Epidermal melanocyte (primary cell): ENCODE results near the gene PLD2.

Source experiments
- DNase-seq: peaks from one replicate; pipeline ENCODE4 v3.0.0; 2011; ENCODE audit warnings: low spot score; ENCODE audit not compliant: insufficient read length

PLD2 gene

DNA sequence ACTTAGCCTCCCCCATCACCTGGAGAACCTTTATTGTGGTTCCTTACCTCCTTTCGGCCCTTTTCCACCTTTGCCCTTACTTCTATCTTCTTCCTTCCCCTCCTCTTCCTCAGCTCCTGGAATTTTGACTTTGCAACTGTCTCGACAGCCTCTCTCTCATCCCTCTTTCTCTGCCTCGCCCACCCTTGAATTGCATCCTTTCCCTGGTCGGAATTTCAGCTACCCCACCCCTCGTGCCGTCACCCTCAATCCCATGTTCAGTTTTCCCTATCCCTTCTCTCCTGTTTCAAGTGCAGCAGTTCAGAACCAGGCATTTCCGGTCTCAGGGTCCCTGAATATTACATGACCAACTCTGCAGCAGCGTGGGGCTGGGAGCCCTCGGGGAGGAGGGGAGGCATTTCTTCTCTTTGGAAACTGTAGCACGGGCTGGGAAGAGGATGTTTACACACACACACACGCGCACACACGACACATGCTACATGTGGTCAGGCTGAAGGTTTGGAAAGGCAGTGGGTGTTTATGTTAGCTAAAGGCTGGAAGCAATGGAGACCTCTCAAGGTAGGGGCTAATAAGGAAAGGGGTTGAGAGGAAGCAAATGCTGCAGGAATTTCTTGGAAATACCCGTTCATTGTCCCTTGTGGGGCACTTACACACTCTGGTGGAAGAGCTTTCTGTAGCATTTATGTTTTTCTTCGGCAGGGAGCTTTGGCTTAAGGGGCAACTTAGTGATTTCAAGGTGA lies 27.2 kb downstream of the PLD2 start:
- DNase-seq, result no peak

DNA sequence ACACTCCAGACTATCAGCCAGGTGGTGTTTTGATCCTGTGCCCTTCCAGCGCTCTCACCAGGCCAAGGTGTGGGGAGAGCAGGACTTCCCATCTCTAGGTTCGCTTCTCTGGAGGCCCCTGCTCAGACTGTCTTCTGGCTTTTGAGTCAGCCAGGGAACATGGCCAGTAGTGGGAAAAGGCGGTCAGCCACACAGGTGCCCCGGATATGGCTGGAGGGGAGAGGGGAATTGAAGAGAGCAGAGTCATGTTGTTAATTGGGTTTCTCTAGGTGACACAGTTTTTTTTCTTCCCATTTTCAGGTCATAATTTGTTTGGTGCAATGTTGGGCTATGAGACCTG lies 27.7 kb downstream of the PLD2 start:
- DNase-seq, result no peak

DNA sequence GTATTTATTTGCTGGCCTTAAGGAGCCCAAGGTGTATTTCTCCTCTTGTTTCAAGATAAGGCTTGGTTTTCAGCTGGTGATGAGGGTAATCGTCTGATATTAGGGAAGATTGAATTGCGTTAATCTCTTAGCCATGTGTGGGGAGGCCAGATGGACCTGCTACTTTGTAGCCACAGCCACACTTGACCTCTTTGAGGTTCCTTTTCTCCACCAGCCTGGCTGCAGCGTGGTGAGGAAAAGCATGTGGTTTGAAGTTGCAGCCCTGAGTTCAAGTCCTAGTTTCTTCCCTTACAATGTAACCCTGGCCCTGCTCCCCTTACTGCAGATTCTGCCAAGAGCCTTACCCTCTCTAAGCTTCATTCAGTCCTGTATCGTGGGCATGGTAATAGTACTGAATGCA lies 29.3 kb downstream of the PLD2 start:
- DNase-seq, result no peak

DNA sequence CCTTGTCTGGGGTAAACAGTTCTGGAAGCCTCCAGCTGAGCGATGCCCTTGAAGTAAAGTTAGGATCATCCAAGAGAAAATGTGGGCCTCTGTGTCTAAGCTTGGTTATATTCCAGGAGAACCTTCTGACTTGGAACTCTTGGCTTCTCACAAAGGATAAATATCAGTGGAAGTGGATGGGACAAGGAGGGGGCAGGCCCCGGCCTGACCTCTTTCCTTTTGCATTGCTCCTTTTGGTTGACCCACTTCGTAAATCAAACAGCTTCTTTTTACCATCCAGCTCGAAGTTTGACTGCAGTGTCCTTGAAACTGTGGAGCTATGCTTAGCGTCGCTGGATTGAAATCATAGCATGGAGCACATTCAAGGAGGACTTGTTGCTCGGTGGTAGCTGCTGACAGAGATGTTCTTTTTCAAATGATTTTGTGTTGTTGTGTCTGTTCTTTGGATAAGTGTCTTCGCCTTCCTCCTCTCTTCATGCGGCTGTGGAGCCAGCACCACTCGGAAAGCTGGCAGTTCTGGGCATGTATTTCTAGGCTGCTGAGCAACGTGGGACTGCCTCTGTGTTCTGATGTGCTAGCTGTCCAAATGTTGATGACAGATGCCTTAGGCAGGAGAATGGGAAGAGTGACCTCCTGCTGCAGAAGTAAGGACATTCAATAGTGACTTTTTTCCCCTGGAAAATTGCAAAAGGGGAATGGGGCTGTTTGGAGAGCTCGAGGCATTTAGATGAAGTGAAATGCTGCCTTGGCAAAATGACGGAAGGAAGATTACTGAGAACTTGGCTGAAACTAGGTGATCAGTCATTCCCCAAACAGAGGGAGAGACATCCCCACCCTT lies 30.7 kb downstream of the PLD2 start:
- DNase-seq, result no peak

DNA sequence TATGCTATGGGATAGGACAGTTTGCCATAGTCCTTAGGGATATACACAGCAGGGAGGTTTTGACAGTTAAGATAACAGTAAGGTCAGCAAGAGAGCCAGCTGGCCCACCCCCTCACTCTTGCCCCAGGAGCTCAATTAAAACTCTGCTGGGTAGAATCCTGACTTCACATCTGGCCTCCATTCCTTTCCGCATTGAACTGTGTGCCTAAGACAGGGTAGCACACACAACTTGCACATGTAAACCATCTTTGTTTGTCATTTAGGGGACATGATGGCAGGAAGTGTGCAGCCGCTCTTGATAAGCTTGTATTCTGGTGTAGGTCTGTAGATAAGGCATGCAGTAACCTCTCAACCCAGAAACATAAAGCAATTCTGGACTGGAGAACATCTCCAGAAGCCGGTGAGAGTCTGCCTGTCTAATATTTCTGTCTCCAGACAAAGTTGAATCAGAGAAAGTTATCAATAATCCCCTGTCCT lies 31.4 kb downstream of the PLD2 start:
- no peak for DNase-seq

DNA sequence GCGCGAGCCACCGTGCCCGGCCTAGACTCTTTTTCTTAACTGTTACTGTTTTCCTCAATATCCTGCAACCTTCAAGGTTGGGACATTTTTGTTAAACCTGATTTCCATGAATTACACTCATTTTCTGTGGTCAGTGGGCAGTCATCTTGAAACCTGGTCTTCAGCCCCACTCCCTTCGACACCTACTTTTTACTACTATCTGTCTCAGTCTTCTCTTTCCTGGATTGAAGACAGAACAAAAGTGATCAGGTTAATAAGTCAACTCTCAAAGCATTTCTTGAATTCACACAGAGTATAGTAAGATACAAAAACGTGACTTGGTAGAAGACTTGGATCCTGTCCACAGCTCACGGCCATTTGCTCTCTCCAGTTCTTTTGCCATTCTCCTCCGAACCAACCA lies 32.3 kb downstream of the PLD2 start:
- DNase-seq, result no peak

DNA sequence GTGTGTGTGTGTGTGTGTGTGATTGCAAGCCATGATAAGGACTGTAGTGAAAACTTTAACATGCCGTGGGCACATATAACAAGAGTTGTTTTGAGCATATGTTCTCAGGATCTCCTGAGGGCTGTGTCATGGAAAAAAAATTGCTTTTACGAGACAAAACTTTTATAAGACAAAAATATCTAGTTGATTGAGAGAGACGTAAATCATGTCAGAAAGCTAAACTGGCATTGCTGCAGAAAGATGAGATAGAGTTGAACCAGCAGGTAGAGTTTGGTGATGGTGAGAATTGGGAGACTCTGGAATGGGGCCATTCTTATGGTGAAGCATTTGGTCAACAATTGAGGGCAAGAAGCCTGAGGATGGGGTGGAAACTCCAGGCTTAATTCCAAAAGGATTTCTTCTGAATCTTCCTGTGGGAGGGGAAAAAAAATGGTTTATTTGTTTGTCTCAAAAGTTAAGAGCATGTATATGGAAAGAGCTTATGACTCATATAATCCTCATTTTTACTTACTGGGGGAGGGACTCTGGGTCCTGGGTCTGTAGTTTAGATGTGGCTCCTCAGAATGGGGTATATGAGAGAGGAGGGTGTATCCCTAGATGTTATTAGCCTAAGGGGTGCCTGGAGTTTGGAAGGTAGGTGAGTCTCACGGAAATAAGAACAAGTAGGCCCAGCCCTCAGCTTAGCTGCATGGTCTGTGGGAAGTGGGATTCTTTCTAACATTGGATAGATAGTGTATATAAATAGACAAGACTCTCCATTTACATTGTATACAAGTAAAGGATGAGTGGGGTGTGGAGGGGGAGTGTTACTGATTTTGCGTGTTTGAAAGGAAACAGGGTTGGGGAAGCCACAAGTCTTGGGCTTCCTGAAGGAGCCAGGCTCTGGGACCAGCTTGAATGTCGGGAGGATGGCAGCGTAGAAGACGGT lies 33.3 kb downstream of the PLD2 start:
- no peak for DNase-seq

DNA sequence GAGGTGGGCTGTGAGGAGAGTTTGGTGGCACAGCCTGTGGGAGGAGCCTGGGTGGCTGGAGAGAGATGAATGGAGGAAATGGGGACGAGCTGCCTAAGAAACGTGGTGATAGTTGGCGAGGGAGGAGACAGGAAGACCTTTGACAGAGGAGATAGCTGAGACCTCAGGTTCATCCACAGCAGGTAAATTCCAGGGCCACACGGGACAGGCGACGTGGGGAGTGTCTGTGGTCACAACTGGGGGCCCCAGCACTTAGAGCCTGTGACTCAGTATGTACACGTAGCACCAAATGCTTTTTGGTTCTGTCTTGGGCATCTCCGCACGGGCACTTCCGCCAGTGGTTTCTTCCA lies 33.9 kb downstream of the PLD2 start:
- no peak for DNase-seq

DNA sequence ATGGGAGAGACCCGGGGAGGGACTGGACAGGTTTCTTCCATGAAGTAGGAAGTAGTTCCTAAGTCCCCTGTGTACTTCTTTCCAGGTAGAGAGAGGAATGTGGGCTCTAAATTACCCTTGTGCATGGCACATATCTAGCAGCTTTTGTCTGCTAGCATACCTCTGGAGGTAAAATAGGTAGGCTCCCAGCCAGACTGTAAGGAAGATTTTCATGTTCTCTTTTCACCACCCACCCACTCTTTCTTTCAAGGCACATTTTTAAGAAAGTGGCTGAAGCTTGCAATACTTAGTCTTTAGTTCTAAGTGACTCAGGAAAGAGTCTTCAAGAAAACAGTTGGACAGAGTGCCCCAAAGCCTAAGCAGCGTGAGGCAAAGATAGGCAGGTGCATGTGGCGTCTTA lies 35.4 kb downstream of the PLD2 start:
- DNase-seq, result no peak

DNA sequence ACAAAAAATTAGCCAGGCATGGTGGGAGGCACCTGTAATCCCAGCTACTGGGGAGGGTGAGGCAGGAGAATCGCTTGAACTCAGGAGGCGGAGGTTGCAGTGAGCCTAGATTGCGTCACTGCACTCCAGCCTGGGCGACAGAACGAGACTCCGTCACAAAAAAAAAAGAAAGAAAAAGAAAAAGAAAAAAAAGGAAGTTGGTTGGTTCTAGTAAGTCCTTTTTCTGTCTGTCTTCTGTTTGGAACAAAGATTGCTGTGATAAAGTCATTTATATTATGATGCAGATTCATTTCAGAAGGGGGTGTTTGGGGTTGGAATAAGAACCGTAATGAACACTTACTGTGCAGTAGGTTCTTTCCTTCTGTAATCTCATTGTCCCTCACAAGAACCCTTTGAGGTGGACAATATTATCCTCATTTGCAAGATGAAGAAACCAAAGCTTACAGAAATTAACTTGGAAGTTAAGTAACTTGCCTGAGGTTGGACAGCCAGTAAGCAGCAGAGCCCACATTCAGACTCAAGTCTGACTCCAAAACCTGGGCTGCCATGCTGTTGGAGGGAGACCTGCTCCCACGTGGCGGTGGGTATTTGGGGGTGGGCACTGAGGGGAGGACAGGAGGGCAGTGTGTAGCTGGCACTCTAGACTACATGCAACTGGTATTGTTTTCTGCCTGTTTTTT lies 36.5 kb downstream of the PLD2 start:
- DNase-seq, result no peak

DNA sequence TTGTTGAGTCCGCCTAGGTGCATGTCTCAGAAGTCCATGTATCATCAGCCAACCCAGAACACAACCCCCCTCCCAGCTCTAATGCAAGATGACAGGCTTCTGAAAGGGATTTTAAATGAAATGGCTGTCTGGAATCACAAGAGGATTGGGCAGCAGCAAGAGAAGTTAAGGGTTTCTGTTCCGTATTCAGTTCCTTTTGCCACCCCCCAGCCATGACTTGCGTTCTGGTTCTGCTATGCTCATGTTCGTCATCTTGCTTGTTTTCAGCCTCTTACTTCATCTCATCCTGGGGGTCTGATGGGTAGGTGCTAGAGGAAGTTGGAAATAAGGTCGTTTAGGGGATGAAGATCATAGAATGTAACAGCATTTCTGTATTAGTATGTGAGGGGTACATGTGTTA lies 38.2 kb downstream of the PLD2 start:
- no peak for DNase-seq

DNA sequence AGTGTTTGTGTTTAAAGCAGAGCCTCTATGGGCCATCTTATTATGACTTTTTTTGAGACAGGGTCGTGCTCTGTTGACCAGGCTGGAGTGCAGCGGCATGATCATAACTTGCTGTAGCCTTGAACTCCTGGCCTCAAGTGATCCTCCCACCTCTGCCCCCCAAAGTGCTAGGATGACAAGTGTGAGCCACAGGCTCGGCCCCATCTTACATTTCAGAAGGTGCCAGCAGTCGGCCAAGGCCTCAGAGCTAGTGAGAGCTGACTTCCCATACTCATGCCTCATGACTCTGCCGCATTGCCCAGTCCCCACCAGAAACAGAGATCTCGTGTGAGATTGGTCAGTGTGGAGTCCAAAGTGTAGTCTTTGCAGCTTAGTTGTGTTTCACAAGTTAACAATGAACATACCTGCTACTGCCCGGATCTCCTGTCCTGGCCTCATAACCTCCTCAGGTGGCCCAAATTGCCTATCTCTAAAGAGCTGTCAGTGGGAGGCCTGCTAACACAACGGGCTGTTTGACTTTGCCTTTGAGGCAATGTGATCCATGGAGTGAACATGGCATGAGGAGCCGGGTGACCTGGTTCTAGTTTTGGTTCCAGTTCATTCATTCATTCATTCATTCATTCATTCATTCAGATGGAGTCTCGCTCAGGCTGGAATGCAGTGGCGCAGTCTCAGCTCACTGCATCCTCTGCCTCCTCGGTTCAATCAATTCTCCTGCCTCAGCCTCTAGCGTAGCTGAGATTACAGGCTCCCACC lies 39.9 kb downstream of the PLD2 start:
- DNase-seq, result no peak

DNA sequence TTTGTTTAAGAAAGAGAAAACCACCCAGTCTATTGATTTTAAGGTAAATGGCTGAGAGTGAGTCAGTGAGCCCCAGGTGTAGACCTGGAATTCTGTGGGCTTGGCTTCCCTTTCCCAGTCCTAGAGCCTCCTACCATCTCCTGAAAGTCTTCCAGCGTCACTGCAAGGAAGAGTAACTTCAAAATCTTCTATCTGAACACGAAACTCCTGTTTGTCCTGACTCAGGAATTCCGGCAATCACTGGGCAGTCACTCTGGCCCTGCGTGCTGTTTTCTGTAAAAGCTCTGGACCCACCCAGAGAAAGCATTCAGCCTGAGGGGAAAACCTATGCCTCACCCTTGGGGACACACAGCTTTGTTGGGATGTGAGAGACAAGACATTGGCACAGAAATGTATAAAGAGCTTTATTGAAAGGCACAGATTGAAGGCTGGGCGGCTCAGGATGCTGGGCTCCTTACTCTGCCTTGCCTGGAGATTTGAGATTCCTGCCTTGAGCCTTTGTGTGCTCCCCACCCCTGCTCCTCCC lies 42.1 kb downstream of the PLD2 start:
- DNase-seq, result no peak

DNA sequence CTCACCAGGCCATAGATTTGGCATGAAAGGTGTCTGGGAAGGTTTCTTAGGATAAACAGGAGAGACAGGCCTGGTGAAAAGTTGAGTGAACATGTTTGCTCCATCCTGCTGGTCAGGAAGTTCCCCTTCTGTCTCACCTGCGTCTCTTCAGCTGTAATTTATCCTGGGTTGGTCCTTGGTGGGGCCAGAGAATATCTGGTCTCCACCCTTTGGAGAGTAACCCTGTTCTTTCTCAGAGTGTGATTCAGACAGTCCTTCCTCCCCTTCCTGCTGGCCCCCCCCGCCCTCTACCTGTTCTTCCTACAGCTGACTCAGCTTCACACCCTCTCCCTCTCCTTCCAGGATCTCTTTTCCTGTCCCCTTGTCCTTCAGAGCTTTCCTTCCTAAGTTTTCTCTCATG lies 43.3 kb downstream of the PLD2 start:
- DNase-seq, result no peak

DNA sequence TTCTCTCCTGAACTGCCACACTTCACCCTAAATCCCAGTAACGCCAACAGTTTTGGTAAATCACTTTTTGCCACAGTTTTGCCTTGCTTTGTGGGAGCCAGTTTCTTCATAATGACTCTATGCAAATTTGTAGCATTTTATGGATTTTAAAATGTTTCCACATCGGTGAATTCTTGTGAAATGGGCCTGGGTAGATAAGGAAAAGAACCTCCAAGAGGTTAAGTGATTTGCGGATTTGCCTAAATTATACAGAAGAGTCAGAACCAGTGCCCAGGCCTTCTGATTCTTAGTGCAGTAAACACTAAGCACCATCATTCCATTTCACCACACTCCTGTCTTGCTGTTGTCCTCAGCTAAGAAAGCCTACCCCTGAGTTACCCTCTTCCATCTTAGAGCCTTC lies 44.1 kb downstream of the PLD2 start:
- DNase-seq, result no peak

DNA sequence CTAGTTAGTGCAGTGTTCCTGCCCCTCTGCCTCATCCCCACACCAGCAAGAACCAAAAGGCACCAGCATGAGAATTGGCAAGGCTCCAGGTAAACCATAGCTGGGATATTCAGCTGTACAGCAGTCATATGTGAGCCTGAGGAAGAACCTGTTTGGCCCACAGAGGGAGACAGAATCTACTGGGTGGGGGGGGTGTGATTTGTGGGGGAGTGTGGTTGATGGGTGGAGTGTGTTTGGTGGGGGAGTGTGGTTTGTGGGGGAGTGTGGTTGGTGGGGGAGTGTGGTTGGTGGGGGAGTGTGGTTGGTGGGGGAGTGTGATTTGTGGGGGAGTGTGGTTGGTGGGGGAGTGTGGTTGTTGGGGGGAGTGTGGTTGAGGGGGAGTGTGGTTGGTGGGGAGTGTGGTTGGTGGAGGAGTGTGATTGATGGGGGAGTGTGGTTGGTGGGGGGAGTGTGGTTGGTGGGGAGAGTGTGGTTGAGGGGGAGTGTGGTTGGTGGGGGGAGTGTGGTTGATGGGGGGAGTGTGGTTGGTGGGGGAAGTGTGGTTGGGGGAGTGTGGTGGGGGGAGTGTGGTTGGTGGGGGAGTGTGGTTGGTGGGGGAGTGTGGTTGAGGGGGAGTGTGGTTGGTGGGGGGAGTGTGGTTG lies 45.7 kb downstream of the PLD2 start:
- no peak for DNase-seq

DNA sequence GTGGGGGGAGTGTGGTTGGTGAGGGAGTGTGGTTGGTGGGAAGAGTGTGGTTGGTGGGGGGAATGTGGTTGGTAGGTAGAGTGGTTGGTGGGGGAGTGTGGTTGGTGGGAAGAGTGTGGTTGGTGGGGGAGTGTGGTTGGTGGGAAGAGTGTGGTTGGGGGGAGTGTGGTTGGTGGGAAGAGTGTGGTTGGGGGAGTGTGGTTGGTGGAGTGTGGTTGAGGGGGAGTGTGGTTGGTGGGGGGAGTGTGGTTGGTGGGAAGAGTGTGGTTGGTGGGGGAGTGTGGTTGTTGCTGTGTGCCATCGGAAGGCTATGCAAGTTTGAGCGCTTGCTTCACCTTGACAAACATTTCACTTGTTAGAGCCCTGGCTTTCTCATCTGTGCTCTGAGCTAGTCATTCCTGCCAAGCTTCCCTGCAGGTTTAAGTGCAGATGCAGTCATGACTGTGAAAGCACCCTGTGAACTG lies 46.3 kb downstream of the PLD2 start:
- no peak for DNase-seq

DNA sequence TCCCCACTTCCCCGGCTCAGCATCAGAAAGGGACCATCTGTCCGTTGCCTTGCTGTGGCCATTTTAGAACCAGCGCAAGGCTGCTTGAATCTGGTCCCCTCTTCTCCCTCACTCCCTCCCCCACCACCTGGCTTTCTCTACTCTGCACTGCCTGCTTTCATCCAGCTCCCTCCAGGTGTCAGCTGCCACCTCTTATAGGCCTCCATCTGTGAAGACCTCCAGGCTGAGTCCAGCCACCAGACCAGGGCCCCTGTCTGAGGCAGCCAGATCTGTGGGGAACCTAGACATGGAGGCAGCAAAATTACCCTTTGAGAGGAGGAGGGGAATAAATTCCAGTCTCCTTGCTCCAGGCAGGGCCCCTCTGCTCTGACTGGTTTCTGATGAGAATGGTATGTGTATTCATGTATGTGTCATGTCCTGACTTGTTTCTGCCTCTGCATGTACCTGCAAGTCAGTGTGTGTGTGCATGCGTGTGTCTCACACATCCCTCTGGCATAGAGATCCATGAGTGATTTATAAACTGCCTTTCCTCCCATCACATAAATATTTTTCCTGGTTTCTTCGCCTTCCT lies 47.2 kb downstream of the PLD2 start:
- DNase-seq, result no peak

DNA sequence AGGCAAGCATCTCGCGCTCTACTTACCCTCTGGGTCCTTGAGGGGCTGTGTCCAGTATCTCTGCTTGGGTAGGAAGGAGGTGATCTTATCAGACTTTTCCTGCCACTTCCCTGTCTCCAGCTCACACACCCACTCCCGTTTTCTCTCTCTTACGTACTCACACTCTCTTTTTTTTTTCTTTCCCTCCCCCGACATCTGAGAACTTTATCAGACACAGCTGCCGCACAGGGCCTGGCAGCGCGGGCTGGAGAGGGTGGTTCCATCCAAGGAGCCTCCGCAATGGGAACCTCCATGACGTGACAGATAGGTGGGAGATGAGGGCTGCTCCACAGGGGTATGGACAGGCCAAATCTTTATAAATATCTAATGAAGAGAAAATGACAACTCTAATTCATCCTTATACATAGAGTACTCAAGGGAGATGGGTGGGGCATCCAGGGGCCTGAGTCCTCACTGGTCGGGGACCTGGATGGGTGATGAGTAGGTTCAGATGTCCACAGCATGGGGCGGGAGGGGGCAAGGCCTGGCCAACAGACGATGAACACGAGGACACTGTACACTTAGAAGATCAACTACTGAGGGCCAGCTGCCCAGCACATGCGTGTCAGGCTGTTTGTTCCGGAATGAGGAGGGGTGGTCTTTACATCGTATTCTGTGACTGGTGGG lies 49.5 kb downstream of the PLD2 start:
- DNase-seq, result no peak
